HG03097 (cell line): ENCODE data around the gene ARHGAP8.
"Not testable (repeated sequence)": the region's sequence is repeated elsewhere in the genome, so short reads cannot be mapped to it uniquely, and the experiment has no call there.

Experiments used
- ATAC-seq: cut with Tn5 transposase; IDR thresholded peaks from one replicate; pipeline ENCODE4 v1.9.1; 2021; ENCODE audit not compliant: unreplicated experiment, low FRiP score

ARHGAP8 gene

DNA sequence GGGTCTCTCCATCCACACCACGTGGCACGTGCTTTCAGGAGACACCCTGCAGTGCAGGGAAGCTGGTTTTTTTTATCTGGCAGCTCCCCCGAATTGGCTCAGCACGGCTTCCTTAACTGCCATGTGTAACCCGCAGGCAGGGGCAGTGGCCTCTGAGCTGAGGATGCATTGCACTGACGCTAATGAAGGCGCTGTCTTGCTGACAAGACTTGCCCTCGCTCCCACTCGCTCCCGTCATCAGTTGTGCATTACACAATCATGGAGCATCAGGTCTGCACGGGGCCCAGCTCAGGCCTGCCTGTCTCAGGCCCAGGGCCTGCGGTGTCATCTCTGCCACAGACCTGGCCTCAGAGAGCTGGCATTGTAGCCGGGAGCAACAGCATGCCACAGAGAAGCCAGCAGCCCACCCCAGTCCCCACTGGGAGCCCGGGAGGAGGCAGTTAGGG lies 95.9 kb downstream of the ARHGAP8 start:
- ATAC-seq: no peak

DNA sequence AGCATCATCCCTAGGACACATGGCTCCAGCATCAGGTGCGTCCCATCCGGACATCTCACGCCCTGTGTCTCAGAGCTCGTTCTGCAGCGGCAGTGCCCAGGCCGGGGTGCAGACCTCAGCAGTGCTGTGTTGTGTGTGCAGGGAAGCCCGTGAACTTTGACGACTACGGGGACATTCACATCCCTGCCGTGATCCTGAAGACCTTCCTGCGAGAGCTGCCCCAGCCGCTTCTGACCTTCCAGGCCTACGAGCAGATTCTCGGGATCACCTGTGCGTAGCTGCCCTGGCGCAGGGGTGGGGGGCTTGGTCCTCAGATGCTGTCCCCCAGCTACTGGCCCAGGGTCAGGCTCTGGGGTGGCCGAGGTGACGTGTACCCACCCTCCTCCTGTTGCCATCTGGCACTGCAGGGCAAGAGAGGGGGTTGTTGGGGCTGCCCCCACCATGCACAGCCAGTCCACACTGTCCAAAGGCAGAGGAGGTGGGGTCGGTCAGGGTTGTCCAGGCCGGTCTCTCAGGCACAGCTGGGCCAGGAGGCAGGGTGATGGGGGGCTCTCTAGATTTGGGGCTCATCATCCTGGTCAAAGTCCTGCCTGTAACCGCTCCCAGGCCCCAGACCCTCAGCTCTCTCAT lies 96.5 kb downstream of the ARHGAP8 start:
- ATAC-seq: no peak

DNA sequence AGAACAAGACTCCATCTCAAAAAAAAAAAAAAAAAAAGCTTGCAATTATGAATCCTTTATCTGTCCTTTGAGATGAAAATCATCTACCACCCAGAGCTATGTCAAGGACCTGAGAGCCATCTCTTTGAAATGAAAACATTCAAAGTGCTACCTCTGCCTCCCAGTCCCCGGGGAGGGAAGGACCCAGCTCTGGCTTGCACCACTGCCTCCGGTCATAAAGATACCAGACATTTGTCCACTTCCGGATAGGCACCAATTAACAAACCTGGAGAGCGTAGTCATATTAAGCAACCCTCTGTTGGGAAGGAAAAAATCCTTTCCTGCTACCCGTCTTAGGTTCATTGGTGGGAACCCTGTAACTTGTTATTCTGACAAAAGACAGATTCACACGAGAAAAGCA lies 98.6 kb downstream of the ARHGAP8 start:
- ATAC-seq: no peak

DNA sequence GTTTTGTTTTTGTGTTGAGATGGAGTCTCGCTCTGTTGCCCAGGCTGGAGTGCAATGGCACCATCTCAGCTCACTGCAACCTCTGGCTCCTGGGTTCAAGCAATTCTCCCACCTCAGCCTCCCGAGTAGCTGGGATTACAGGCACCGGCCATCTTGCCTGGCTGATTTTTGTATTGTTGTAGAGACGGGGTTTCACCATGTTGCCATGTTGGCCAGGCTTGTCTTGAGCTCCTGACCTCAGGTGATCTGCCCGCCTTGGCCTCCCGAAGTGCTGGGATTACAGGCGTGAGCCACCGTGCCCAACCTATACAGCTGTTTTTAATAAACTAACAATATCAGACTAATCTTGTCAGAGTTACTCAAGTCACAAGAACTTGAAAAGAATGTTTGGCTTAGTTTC lies 102.3 kb downstream of the ARHGAP8 start:
- ATAC-seq: not testable (repeated sequence)

DNA sequence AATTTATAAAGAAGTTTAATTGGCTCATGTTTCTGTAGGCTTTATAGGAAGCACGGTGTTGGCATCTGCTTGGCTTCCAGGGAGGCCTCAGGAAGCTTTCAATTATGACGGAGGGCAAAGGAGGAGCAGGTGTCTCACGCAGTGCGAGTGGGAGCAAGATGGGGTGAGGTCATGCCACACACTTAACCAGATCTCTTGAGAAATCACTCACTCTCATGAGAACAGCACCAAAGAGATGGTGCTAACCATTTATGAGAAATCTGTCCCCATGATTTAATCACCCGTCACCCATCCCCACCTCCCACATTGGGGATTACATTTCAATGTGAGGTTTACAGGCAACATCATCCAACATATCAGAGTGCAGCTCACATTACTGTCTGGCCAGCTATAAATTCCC lies 103.5 kb downstream of the ARHGAP8 start:
- no peak for ATAC-seq

DNA sequence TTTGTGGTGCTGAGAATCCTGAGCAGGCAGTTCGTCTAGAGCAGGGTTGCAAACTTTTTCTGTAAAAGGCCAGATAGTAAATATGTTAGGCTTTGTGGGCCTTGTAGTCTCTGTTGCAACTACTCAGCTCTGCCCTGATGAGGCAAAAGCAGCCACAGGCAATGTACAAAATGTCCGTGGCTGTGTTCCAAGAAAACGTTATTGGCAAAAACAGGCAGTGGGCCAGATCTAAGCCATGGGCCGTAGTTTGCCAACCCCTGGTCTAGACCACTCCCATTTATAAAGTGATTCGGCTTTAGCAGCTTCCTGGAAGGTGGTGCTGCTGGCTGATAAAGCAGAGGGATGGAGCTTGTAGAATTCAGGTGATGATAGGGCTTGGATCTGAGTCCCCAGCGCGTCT lies 106.4 kb downstream of the ARHGAP8 start:
- ATAC-seq: not testable (repeated sequence)

DNA sequence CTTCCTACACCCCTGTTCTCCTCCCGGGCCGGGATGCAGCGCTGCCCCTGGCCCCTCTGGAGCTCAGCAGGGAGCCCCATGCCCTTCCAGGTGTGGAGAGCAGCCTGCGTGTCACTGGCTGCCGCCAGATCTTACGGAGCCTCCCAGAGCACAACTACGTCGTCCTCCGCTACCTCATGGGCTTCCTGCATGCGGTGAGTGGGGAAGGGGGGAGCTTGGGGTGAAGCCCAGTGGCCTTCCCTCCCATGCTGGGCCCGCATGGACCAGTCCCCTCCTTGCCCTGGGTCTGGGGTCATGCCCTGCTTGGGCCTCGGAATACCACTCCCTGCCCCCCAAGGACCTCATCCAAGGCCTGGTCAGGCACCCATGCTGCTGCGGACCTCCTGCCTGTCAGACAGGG lies 107.3 kb downstream of the ARHGAP8 start:
- no peak for ATAC-seq

DNA sequence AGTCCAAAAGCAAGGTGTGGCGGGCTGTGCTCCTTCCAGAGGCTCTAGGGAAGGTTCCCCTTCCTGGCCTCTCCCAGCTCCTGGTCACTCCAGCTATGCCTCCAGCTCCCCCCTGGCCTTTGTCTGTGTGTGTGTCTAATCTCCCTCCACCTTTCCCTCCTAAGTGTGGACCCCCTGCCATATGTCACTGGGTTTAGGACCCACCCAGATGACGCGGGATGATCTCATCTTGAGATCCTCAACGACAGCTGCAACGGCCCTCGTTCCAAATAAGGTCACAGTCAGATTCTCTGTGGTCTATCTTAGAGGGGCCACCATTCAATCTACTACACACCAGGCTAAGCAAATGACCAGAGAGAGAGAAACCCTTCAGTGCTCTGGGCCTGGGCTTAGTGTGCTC lies 107.9 kb downstream of the ARHGAP8 start:
- ATAC-seq: no peak

DNA sequence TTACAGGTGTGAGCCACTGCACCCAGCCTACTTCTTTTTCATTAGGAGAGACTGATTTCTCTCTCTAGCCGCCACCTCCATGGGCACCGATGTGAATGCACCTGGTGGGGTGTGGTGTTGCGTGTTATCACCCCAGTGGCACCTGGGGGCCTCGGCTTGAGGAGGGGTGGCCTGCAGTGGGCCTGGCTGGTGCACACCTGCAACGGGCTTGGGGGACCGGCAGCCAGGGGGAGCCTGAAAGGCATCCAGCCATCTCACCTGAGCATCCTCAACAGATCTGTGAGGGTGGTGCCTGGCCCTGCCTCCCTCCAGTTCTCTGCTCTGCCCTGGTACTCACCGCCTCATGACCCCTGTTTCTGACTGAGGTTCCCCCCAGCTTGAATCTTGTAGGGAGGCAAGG lies 108.9 kb downstream of the ARHGAP8 start:
- ATAC-seq: no peak

DNA sequence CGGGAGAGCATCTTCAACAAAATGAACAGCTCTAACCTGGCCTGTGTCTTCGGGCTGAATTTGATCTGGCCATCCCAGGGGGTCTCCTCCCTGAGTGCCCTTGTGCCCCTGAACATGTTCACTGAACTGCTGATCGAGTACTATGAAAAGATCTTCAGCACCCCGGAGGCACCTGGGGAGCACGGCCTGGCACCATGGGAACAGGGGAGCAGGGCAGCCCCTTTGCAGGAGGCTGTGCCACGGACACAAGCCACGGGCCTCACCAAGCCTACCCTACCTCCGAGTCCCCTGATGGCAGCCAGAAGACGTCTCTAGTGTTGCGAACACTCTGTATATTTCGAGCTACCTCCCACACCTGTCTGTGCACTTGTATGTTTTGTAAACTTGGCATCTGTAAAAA lies 109.9 kb downstream of the ARHGAP8 start:
- ATAC-seq: no peak

DNA sequence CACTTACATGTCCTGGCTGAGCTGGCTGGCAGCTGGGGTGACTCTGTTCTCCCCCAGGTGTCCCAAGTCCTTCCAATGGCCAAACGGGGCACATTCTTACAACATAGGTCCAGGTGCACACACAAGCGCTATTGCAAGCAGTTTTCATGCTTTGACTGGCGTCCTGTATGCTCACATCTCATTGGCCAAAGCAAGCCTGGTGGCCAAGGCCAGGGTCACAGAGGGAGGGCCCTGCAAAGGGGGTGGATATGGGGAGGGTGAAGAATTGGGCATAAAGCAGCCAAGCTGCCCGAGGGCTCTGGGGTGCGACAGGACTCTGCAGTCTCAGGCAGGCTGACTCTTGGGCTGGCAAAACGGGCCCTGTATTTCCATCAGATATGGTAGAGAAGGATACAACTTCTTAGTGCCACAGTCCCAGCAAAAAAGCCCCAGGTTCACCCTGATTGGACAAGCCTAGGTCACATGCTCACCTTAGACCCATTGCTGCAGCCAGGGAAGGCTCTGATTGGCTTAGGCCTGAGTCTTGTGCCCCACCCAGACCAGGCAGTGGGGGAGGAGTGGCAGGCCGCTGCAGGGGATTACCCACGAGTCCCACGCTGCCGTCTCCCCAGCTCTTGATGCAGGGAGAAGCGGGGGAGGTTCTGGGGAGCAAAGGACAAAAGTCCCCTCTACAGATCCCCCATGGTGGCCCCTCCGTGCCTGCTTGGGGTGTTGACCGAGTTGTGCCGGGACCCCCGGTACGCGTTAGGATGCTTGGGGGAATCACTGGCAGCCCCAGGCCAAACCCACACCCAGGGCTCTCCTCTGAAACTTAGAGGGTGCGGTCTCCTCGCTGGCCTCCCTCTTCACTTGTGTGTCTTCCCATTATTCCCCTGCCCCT lies 110.8 kb downstream of the ARHGAP8 start:
- no peak for ATAC-seq

DNA sequence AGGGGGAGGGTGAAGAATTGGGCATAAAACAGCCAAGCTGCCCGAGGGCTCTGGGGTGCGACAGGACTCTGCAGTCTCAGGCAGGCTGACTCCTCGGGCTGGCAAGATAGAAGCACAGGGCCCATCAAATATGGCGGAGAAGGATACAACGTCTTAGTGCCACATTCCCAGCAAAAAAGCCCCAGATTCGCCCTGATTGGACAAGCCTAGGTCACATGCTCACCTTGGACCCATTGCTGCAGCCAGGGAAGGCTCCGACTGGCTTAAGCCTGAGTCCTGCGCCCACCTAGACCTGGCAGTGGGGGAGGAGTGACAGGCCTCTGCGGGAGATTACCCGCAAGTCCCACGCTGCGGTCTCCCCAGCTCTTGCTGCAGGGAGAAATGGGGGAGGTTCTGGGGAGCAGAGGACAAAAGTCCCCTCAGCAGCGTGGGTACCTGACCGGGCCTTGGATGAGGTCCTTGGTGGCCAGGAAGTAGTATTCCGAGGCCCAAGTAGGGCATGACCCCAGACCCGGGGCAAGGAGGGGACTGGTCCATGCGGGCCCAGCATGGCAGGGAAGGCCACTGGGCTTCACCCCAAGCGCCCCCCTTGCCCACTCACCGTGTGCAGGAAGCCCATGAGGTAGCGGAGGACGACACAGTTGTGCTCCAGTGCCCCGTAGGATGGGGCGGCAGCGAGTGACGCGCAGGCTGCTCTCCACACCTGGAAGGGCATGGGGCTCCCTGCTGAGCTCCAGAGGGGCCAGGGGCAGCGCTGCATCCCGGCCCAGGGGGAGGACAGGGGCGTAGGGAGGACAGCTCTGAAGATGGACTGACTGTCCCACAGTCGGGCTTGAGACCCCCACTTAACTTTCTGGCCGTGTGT lies 113.0 kb downstream of the ARHGAP8 start:
- no peak for ATAC-seq

DNA sequence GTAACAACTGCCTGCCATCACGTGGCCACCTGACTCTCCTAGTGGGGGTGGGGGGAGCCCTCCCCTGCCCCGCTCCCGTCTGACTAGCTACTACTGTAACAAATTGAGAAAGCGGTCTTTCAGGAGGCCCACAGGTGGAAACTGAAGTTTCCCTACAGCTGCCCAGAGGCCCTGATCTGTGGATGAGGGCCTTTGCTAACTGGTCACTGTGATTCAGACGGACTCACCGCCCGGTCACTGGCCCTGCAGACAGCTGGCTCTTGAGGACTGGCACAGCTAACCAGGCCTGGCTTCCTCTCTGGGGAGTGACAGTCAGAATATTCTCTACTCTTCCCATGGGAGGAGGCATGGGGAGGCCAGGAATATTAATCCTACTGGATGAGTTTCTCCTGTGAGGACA lies 116.8 kb downstream of the ARHGAP8 start:
- ATAC-seq: no peak

DNA sequence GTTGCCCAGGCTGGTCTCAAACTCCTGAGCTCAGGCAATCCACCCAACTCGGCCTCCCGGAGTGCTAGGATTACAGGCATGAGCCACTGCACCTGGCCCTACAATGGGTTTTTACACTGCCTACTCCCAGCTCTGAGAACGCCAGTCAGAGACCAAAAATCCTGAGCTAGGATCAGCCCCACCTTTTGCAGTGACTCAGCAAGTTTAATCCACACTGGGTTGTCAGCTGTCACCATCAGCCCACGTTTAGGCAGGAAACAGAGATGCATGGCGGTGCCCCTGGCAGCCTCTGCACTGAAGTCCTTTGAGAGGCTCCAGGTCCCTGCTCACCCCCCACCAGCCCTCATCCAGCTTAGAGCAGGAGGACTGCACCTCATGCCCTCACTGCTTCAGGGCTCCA lies 117.6 kb downstream of the ARHGAP8 start:
- no peak for ATAC-seq

DNA sequence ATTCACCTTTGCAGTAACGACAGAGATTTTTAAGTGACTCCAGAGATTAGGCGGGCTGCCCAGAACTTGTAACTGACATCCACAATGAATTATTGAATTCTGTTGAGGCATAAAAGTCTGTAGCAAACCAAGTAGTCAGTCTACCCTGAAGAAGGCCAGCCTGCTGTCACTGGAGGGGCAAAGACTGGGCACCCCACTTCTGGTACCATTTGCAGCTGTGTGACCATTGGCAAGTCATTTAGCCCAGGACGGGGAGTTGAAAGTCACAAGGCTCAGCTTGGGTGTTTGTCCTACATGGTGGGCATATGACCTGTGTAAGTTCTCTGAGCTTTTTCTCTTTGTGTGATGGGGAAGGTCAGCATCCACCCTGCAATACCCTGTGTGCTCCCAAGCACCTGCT lies 119.4 kb downstream of the ARHGAP8 start:
- no peak for ATAC-seq

DNA sequence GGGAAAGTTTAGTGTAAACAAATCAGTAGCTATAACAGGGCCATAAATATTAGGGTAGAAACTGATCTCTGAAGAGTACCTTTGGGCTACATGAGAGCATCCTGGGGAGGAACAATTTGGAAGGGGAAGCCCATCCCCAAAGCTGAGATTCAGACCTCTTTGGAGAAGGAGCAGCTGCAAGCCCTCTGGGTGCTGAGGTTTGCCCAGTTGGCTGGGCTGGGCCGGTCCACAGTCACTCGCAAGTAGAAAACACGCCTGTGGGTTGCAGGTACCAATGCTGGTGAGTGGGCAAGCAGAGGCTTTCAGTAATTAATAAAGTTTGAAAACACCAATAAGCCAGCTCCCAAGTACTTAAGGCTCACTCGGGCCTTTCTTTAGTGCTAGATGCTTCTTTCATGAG lies 124.5 kb downstream of the ARHGAP8 start:
- no peak for ATAC-seq

DNA sequence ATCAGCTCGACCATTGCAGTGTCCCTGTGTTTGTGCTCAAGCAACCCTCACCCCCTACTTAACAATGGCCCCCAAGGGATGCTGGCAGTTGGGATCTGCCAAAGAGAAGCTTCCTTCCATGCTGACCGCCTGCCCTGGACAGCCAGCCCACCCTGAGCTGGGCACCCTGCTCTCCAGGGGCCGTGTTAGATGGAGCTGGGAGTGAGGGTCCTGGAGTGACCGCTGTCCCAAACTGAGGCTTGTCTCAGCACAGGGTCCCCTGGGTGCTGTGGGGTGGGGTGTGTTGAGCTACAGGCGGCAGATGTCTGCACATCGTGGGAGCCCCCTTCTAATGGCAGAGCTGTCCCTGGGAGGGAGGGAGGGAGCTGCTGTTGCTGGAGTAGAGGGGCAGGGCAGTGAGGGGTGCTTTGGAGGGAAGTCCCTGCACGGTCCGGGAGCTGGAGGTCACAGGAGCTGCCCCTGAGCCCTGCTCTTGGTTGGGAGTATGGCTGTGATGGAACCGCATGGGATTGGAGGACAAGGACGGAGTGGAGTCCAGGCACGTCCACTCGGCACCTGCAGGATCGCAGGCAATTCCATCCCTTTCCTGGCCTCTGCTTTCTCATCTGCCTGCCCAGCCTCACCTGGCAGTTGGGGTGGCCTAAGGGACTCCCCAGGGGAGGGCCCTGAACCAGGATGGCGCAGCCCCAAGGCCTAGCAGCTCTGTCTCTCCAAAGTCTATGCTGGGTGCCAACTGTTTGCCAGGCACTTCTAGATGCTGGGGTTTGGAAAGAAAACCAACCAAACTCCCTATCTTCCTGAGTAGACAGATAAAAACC lies 126.3 kb downstream of the ARHGAP8 start:
- ATAC-seq: no peak

DNA sequence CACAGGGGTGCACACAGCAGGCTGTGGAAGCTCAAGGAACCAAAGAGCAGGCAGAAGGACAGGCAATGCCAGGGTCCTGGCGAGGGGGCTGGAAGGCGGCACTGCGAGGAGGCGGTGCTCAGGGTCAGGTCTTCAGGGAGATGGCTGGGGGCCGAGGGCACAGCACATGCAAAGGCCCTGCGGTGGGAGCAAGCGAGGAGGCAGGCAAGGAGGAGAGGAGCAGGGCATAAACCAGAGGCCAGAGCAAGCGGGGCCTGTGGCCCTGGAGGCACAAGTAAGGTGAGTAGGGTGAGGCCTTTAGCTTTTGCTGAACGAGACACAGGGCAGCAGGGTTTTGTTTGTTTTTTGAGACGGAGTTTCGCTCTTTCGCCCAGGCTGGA lies 126.9 kb downstream of the ARHGAP8 start:
- no peak for ATAC-seq

DNA sequence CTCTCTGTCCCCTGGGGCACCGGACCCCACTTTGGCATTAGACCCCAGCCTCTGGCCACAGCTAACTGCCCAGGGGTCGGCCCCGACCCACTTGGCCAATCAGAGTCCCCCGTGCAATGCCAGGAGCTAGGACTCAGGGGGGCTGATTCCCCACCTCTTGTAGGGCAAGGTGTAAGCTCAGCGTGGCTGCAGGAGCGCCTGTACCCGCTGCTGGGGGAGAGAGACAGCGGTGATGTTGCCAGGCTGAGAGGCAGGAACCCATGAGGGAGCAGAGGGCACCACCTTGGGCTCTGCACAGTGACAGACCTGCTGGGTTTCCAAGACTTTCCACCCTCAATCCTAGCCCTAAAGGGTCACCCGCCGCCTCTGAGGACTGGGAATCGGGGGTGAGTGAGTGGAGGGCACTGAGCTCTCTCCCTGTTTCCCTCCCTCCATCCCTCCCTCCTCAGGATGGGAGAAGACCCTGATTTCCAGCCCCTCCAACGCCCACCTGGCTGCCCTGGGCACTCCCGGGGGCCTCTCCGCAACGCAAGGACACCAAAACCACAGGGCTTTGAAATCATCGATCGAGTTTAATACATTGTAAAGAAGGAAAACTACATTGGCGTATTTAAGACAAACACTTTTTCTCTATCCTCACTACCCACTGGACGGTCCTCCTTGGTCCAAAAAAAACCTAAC lies 128.4 kb downstream of the ARHGAP8 start:
- ATAC-seq: no peak

DNA sequence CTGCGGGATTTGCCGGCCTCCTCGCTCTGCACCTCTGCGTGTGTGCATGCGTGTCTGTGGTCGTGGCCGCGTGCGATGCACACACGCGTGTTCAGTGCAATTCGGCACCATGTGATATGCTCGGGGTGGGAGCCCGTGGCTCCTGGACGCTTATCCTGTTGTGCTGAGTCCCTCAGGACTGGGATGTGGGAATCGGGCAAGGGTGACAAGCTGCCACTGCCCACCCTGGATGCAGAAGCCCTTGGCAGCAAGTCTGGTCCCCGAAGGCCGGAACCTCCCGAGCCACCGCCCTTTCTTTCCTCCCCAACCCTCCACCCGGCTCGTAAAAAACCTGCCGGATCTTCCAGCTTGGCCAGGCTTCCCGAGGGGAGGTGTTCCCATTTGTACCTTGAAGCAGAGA lies 129.2 kb downstream of the ARHGAP8 start:
- no peak for ATAC-seq
